BLaER1 (cell line): ENCODE data around the gene NCEH1.
"Not testable (repeated sequence)": the region's sequence is repeated elsewhere in the genome, so short reads cannot be mapped to it uniquely, and the experiment has no call there.

Source experiments
- H3K27ac ChIP-seq: shearing (Covaris generic); formaldehyde crosslinking; 2 replicates; pipeline ENCODE4 v1.8.1; 2022
- H3K27me3 ChIP-seq: shearing (Covaris generic); formaldehyde crosslinking; 2 replicates; pipeline ENCODE4 v1.8.1; 2022
- H3K36me3 ChIP-seq: shearing (Covaris generic); formaldehyde crosslinking; 2 replicates; pipeline ENCODE4 v1.8.1; 2022
- H3K4me1 ChIP-seq: shearing (Covaris generic); formaldehyde crosslinking; 2 replicates; pipeline ENCODE4 v1.8.1; 2022
- H3K4me2 ChIP-seq: shearing (Covaris generic); formaldehyde crosslinking; 2 replicates; pipeline ENCODE4 v1.8.1; 2022
- H3K4me3 ChIP-seq: shearing (Covaris generic); formaldehyde crosslinking; 2 replicates; pipeline ENCODE4 v1.8.1; 2022
- H3K9ac ChIP-seq: shearing (Covaris generic); formaldehyde crosslinking; 2 replicates; pipeline ENCODE4 v1.8.1; 2022
- H3K9me3 ChIP-seq: shearing (Covaris generic); formaldehyde crosslinking; 2 replicates; pipeline ENCODE4 v1.8.1; 2022
- H4K20me1 ChIP-seq: shearing (Covaris generic); formaldehyde crosslinking; 2 replicates; pipeline ENCODE4 v1.8.1; 2022
- Cebpa-rat ChIP-seq: shearing (Covaris generic); IDR thresholded peaks from 2 replicates; pipeline ENCODE4 v1.8.1; 2022

Gene NCEH1

GRCh38 chr3:172739462-172739861 lies 28.6 kb upstream of the NCEH1 start:
- H3K4me2 ChIP-seq: no peak overlapping the region
- TF ChIP-seq Cebpa-rat: no peak
- no peaks in the 10 kb centered on the region for H3K27me3 ChIP-seq
- H4K20me1 ChIP-seq: no peaks in the 10 kb centered on the region
- no peaks in the 10 kb centered on the region for H3K36me3 ChIP-seq
- no peaks in the 10 kb centered on the region for H3K4me1 ChIP-seq
- H3K4me3 ChIP-seq: no peak overlapping the region
- no peak overlapping the region for H3K27ac ChIP-seq
- H3K9ac ChIP-seq: no peak overlapping the region
- H3K9me3 ChIP-seq: no peaks in the 10 kb centered on the region

GRCh38 chr3:172735014-172735413 lies 24.1 kb upstream of the NCEH1 start:
- Histone ChIP-seq H3K36me3 (no peaks in the 10 kb centered on the region), H3K9me3 (no peaks in the 10 kb centered on the region), H4K20me1 (no peaks in the 10 kb centered on the region), H3K9ac (no peak overlapping the region), H3K27me3 (no peaks in the 10 kb centered on the region), H3K4me2 (no peak overlapping the region), H3K27ac (no peak overlapping the region), H3K4me1 (no peaks in the 10 kb centered on the region), H3K4me3 (no peak overlapping the region)
- no peak for TF ChIP-seq Cebpa-rat

DNA sequence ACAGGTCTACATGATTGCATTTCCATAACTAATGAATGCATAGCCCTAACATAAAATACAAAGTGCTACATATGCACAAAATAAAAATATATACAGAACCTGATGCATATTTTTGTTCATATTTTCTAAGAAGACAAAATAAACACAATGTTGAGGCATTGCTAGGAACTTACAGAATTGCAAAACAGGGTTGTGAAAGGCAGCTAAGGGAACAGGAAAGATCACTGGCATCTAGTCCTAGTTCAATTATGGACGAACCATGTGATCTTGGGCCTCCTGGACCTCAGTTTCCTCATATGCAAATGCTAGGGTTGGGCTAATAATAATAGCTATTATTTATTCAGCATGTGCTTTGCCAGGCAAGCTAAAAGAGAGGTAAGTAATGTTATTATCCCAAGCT lies 15.5 kb upstream of the NCEH1 start:
- Histone ChIP-seq H3K27ac (no peak overlapping the region), H4K20me1 (no peaks in the 10 kb centered on the region), H3K27me3 (no peaks in the 10 kb centered on the region), H3K9me3 (no peaks in the 10 kb centered on the region), H3K4me1 (no peaks in the 10 kb centered on the region), H3K4me2 (no peak overlapping the region), H3K36me3 (no peaks in the 10 kb centered on the region), H3K4me3 (no peak overlapping the region), H3K9ac (no peak overlapping the region)
- TF ChIP-seq Cebpa-rat: no peak

DNA sequence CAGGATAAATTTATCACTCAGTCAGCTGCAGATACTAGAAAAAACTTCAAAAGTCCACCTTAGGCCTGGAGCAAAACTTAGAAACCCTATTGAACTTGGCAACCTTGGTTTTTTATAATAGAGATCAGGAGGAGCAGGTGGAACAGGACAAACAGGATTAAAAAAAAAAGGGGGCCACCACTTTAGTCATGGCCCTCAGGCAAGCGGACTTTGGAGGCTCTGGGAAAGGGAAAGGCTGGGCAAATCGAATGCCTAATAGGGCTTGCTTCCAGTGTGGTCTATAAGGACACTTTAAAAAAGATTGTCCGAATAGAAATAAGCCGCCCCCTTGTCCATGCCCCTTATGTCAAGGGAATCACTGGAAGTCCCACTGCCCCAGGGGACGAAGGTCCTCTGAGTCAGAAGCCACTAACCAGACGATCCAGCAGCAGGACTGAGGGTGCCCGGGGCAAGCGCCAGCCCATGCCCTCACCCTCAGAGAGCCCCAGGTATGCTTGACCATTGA lies 11.7 kb upstream of the NCEH1 start:
- not testable (repeated sequence) for H3K4me2 ChIP-seq

GRCh38 chr3:172717493-172718088 lies 6.7 kb upstream of the NCEH1 start:
- TF ChIP-seq Cebpa-rat: no peak
- H3K36me3 ChIP-seq: no peaks in the 10 kb centered on the region
- no peak overlapping the region for H3K27ac ChIP-seq

More for the DNA sequence above, 11.7 kb upstream of the NCEH1 start:
- not testable (repeated sequence) for H3K36me3 ChIP-seq, H3K4me1 ChIP-seq, H3K9ac ChIP-seq, H3K27me3 ChIP-seq, H4K20me1 ChIP-seq, H3K4me3 ChIP-seq, H3K27ac ChIP-seq
- H3K9me3 ChIP-seq: peaks cover 20% of the 10 kb centered on the region

GRCh38 chr3:172716476-172716875 lies 5.6 kb upstream of the NCEH1 start:
- Histone ChIP-seq H3K4me1 (peaks cover 5% of the 10 kb centered on the region; the same call in 1 of the 2 replicates), H3K27ac (no peak overlapping the region), H3K27me3 (no peaks in the 10 kb centered on the region), H3K9me3 (peaks cover 22% of the 10 kb centered on the region), H4K20me1 (no peaks in the 10 kb centered on the region), H3K36me3 (no peaks in the 10 kb centered on the region), H3K4me3 (no peak overlapping the region), H3K9ac (no peak overlapping the region), H3K4me2 (no peak overlapping the region)
- TF ChIP-seq Cebpa-rat: no peak

More at GRCh38 chr3:172717493-172718088, 6.7 kb upstream of the NCEH1 start:
- Histone ChIP-seq H3K9ac (no peak overlapping the region), H3K9me3 (peaks cover 22% of the 10 kb centered on the region), H4K20me1 (no peaks in the 10 kb centered on the region), H3K27me3 (no peaks in the 10 kb centered on the region), H3K4me2 (no peak overlapping the region), H3K4me1 (no peaks in the 10 kb centered on the region), H3K4me3 (no peak overlapping the region)

DNA sequence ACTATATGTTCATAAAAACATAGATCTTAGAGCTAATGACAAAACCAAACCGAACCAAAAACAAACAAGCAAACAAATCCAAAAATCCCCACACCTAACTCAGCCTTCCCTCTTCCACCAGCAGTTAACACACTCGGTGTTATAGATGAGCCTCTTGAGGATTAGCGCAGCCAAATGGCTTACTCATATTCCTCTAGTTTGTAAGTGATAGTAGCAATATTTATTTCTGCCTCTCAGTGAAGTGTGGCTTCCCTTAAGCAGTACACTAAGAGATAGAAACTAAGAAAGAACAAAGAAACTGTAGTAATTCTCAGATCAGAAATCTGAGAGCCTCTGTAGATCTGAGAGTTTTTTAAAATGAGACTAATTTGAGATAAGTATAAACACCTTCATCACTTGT lies 2.4 kb upstream of the NCEH1 start:
- Histone ChIP-seq H3K9ac (no peak overlapping the region), H3K9me3 (peaks cover 9% of the 10 kb centered on the region; the same call in 1 of the 2 replicates), H3K4me3 (no peak overlapping the region), H3K27me3 (no peaks in the 10 kb centered on the region), H4K20me1 (no peaks in the 10 kb centered on the region), H3K4me2 (no peak overlapping the region), H3K36me3 (no peaks in the 10 kb centered on the region), H3K4me1 (peaks cover 21% of the 10 kb centered on the region), H3K27ac (no peak overlapping the region)
- TF ChIP-seq Cebpa-rat: no peak

- TF ChIP-seq Cebpa-rat: no peak
- Histone ChIP-seq H3K27me3 (no peaks in the 10 kb centered on the region), H3K4me2 (peak overlapping the region; percentile 90), H3K4me1 (peaks cover 21% of the 10 kb centered on the region), H3K36me3 (no peaks in the 10 kb centered on the region), H4K20me1 (no peaks in the 10 kb centered on the region), H3K4me3 (peak overlapping the region; percentile 84), H3K9me3 (no peaks in the 10 kb centered on the region), H3K9ac (peak overlapping the region; percentile 75), H3K27ac (no peak overlapping the region)
Observed at GRCh38 chr3:172711454-172711795, 558 bp upstream of the NCEH1 start.

DNA sequence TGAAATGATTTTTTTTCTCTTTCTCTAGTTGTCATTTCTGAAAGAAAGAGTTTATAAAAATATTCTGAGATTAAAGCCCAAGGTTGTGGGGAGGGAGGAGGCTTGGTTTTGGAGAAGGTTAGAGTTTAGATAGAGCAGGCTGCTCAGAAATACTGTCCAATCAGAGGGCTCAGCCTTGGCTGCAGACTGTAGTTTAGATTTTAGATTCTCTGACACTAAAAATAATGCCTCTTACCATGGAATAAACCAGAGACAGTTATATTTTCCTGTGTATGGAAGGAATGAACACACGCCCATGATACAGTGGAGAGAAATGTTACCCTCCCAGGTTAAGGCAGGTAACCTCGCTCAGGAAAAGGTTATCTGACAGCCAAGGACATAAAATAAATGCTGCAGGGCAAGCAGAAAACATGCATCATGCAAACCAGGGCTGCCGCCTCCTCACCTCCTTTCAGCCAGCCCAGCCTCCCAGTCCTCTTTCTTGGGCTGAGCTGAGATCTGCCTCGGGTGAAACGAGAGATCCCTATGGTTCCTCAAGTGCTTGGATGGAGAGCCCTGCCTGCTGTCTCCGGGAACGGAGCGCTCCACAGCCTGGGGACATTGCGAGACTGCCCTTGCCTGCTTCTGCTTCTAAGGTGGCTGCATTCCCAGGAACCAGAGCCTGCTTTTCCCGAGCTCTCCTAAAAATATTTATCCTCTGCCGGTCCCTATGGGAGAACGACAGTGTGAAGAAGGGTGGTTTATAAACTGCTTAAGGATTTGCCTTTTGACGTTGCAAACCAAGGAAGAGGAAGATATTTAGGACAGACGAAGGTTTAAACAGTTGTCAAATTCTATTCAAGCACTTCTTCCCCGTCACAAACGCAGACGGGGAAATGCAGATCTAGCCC lies 848 bp downstream of the NCEH1 start:
- H3K4me1 ChIP-seq: peaks cover 21% of the 10 kb centered on the region
- peak overlapping the region; percentile 75 for H3K9ac ChIP-seq
- no peaks in the 10 kb centered on the region for H3K27me3 ChIP-seq
- H4K20me1 ChIP-seq: no peaks in the 10 kb centered on the region
- peak overlapping the region; percentile 57; the same call in 1 of the 2 replicates for H3K27ac ChIP-seq
- H3K9me3 ChIP-seq: no peaks in the 10 kb centered on the region
- peak overlapping the region; percentile 90 for H3K4me2 ChIP-seq
- no peaks in the 10 kb centered on the region for H3K36me3 ChIP-seq
- peak overlapping the region; percentile 84 for H3K4me3 ChIP-seq
- no peak for TF ChIP-seq Cebpa-rat
